ENCODE results near the gene DVL1.
A peak's percentile ranks its signal among the peaks of the same experiment; 100 is the strongest.

DVL1 gene

DNA sequence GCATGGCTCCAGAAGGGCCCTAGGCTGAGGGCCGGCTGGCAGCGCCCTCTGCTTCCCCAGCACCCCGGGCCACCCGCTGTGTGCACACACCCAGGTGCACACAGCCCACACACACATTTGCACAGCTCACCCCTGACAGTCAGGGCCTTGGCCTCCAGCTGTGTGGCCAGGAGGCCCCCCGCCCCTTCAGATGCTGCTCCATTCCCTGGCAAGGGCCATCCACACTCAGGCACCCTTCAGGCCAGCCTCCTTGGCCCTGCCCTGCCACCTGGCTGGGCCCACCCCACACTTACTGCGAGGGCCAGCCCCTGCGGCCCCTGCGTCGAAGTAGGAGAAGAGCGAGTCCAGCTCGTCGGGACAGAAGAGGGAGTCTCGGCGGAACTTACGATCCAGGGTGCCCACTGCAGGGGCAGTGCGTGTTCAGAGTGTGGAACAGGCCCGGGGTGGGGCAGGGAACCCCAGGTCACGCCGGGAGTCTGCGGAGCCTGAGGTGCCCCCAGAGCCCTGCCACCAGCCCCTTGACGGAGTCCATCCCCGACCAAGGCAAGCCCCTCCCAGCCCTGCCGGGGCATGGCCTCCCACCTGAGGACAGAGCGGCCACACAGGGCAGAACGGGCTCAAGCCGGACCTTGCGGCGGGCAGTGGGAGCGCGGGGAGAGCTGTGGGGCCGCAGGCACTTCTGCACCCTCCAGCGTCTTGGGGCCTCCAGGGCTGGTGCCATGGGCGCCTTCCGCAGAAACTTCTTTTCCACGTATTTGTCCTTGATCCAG is 53.9 kb downstream of the DVL1 start:
- no peak for DNase-seq (ENCODE audit: low spot score)

DNA sequence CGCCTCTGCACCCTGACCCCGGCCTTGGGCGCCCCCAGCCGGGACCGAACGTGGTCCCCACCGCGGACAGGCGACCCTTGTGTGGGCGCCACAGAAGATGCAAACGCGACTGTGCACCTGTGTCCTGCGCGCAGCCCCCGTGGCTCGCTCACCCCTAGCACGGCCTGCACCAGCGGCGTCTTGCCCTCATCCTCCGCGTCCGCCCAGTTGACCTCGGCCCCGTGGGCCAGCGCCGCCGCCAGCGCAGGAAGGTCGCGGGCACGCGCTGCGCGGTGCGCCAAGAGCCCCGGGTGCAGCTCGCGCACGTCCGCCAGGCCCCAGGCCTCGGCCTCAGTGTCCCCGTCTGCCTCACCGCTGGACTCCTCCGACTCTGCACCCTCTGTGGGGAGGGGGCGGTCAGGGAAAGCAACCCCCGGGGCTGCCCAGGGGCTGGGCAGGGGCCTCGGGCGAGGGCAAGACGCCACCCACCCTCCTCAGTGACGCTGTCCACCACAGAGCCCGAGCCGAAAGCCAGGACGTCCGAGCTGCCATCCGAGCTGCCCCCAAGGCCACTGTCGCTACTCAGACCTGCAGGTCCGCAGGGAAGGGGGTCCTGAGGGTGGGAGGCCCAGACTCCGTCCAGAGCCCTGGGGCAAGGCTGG is 54.8 kb downstream of the DVL1 start:
- no peak for DNase-seq (ENCODE audit: low spot score)

DNA sequence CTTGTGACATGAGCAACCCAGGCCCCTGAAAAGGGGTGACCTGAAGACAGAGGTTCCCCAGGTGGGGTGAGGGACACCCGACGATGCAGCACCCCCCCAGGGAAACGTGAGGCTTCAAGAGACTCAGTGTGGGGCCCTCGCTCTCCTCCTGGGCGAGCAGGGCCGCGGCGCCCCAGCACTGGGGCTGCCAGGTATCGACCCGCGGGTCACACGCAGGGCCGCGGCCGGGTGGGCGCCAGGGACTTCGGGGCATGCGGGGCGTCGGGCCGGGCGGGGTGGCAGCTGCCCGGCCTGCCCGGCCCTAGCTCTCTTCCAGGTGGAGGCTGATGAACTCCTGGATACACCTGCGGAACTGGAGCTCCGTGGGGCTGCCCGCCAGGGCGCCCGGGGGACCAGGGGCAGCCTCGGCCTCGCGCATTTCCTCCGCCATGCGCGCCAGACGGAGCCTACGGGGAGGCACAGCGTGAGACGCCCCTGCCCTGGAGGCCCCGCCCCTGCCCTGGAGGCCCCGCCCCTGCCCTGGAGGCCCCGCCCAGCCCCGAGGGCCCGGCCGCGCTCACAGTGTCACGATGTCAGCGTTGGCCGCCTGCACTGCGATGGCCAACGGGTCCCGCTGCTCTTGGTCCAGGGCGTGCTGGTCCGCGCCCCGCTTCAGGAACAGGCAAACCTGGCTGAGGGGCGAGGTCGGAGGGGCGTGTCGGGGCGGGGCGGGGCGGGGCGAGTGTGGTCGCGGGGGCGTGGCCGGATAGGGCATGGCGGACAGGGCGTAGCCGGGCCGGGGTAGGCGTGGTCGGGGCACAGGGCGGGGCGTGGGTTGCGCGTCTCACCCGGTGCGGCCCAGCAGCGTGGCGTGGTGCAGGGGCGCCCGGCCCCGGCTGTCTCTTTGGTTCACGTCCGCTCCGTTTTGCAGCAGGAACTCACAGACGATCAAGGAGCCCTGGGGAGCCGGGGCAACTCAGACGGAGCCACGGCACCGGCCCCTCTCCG is 55.7 kb downstream of the DVL1 start:
- DNase-seq (ENCODE audit: low spot score), result no peak

DNA sequence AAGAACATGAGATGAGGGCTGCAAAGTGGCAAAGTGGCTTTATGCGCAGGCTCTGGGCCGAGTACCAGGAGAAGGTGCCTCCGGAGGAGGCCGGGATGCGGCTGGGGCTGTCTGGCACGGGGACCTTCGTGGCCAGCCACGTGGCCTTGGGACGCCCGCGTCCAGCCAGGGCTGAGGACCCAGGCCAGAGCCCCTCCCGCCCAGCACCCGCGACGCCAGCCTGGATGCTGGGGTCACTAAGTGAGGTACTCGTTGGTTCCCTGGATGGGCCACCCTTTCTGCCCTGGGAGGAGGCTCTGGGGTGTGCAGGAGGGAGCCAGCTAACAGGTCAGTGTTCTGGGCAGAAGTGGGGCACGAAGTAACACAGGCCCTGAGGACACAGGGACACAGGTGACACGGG is 56.4 kb downstream of the DVL1 start:
- DNase-seq (ENCODE audit: low spot score), result no peak

DNA sequence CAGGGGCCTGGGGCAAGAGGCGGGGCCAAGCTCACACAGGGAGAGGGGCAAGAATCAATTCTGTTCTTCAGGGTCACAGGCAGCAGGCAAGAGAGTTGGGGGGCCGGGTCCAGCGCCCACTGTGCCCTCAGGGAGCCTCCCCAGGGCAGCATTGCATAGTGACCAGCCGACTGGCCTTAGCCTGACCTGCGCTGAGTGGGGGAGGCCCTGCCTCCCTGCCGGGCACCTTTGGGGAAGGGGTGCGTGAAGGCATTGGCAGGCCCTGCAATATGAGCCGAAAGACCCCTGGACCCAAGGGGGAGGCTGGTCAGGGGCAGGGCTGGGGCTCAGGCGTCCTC is 56.8 kb downstream of the DVL1 start:
- no peak for DNase-seq (ENCODE audit: low spot score)

DNA sequence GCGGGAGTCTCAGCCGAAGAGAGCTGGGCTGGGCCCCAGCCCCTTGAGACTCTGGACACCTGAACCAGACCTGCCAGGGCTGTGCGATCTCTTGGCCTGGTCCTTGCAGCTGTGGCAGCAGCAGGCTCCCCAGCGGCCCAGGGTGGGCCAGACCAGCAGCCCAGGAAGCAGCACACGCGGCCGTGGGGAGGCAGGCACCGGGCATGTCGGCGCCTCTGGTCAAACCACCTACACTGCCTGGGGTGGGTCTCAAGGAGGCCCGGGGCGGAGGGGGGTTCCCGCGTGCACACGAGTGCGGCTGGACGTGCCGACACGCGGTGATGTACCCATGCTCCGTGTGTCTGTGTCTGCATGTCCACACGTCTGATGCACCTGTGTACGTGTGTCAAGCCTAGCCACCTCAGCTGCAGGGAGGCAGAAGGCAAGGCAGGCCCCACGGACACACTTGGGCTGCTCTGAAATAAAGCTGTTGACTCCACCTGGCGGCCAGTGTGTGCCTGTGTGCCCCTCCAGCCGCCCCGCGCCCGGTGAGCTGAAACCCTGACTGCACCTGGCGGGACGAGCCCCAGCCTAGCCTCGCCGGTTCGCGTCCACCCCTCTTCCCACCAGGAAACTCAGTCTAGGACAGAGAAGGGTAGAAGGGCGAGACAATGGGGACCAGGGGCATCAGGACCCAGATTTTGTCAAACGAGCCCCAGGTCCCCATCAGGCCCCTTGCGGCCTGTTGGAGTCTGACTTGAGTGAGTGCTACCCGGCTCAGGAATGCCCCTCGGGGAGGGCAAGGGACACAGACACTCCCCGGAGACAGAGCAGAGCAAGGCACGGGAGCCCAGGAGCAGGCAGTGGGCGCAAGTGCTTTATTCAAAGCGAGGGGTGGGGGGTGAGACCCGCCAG is 57.4 kb downstream of the DVL1 start:
- peak; percentile 74 for DNase-seq (ENCODE audit: low spot score)

DNA sequence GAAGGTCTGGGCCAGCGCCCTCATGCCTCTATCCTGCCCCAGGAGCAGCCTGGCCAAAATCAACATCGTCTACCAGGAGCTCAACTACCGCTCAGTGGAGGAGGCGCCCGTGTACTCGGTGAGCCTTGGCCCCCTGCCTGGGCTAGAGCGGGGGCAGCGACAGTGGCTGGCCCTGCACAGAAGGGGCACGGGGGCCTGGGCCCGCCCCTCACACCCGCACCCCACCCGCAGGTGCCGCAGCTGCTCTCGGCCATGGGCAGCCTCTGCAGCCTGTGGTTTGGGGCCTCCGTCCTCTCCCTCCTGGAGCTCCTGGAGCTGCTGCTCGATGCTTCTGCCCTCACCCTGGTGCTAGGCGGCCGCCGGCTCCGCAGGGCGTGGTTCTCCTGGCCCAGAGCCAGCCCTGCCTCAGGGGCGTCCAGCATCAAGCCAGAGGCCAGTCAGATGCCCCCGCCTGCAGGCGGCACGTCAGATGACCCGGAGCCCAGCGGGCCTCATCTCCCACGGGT is 58.1 kb downstream of the DVL1 start:
- DNase-seq (ENCODE audit: low spot score), result no peak

DNA sequence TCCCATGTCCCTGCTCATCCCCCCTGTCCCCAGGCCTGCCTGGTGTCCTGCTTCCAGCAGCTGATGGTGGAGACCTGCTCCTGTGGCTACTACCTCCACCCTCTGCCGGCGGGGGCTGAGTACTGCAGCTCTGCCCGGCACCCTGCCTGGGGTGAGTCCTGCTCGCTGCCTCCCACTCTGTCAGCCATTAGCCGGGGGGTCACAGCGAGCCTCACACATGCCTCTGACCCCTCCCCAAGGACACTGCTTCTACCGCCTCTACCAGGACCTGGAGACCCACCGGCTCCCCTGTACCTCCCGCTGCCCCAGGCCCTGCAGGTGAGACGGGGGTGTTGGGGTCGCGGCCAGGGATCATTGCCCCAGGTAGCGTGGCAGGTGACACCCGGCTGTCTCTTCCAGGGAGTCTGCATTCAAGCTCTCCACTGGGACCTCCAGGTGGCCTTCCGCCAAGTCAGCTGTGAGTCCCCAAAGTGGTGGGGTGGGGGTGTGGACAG is 58.9 kb downstream of the DVL1 start:
- peak; percentile 74 for DNase-seq (ENCODE audit: low spot score)

DNA sequence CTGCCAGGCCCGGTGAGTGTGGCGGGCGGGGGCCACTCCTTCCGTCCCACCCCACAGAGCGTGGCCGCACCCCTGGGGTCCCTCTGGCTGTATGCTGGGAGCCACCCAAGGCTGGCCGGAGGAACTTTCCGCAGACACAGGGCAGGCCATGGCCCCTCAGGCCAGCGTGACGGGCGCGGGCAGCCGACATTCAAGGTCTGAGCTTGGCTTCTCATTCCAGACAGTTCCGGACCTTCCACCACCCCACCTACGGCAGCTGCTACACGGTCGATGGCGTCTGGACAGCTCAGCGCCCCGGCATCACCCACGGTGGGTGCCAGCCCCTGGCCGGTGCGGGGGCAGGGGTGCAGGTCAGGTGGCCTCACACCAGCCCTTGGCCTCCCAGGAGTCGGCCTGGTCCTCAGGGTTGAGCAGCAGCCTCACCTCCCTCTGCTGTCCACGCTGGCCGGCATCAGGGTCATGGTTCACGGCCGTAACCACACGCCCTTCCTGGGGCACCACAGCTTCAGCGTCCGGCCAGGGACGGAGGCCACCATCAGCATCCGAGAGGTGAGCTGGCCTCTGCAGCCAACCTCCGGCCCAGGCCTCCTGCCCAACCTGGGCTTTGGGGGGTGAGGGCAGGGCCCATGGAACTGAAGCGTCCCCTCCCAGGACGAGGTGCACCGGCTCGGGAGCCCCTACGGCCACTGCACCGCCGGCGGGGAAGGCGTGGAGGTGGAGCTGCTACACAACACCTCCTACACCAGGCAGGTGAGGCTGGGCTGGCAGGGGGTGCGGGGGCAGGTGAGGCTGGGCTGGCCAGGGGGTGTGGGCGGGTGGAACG is 61.7 kb downstream of the DVL1 start:
- no peak for DNase-seq (ENCODE audit: low spot score)

DNA sequence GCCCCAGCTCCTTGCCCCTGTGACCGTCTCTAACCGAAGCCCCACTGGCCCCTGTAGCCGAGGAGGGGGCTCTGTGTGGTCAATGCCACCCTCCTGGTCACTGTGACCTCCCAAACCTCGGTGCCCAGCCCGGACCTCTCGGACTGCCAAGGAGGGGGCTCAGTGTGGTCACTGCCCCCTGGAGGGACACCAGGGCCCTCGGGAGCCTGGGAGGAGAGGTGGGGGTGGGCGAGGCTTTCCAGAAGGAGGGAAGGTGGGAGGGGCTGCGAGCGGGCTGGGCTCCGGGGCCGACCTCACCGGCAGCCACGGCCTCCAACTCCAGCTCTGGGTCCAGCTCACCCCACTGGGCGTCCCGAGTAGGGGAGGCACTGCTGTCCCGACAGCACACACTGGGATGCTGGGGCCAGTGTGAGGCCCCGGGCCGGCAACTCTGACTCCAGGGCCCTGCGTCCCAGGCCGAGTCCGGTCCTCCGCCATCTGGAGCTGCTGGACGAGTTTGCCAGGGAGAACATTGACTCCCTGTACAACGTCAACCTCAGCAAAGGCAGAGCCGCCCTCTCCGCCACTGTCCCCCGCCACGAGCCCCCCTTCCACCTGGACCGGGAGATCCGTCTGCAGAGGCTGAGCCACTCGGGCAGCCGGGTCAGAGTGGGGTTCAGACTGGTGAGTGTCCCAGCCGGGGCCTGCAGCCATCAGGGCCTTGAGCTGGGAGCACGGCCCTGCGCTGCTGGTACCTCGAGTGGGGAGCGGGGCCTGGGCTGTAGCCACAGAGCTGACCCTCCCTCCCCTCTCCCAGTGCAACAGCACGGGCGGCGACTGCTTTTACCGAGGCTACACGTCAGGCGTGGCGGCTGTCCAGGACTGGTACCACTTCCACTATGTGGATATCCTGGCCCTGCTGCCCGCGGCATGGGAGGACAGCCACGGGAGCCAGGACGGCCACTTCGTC is 62.6 kb downstream of the DVL1 start:
- DNase-seq (ENCODE audit: low spot score), result no peak

DNA sequence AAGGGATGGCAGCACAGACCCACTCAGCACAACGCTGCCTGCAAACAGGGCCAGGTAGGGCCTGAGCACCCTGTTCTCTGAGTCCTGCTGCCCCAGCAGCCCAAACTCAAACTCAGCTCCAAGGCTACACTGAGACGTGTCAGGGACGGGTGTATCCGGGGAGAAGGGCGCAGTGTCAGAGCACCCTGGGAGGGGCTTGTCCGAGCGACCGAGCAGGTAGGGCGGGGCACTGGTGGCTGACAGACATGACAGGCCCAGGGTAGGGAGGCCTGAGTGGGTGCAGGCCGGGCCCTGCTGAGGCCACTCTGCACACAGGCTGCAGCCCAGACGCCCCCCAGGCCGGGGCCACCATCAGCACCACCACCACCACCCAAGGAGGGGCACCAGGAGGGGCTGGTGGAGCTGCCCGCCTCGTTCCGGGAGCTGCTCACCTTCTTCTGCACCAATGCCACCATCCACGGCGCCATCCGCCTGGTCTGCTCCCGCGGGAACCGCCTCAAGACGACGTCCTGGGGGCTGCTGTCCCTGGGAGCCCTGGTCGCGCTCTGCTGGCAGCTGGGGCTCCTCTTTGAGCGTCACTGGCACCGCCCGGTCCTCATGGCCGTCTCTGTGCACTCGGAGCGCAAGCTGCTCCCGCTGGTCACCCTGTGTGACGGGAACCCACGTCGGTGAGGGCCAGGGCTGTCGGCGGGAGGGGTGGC is 63.5 kb downstream of the DVL1 start:
- DNase-seq (ENCODE audit: low spot score), result no peak

All from CD4-positive, alpha-beta T cell treated with Interleukin-2 at 100 ng/mL for 4 hours (primary cell).